SIG-M5 treated with dmso at 0.1 percent for 504 hours (cell line): Measurements from ENCODE around the gene AIRE.
A peak's percentile ranks its signal among the peaks of the same experiment; 100 is the strongest.
"Not testable (repeated sequence)": the region's sequence is repeated elsewhere in the genome, so short reads cannot be mapped to it uniquely, and the experiment has no call there.

Experiments used
- DNase-seq: peaks from one replicate; lab custom pipeline; 2025; ENCODE audit not compliant: unreplicated experiment; lab: John Stamatoyannopoulos, UW

The AIRE gene

DNA sequence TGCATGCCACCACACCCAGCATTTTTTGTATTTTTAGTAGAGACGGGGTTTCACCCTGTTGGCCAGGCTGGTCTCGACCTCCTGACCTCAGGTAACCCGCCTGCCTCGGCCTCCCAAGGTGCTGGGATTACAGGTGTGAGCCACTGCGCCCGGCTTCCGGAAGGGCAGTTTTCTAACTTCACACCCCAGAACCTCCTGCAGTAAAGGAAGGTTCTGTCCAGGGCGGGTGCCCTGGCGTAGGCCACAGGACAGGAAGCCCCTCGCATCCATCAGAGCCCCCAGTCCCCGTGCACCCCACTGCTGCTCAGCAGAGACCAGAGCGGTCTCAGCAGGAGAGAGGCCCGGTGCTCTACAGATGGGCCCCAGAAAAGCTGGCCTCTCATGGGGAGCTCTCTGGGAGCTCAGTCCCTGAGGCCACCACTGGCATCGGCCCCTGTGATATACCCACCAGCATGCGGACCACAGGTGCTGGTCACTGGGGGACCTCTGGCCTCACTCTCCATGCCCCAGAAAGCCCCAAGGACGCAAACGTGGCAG is 19.9 kb upstream of the AIRE start:
- no peak for DNase-seq

DNA sequence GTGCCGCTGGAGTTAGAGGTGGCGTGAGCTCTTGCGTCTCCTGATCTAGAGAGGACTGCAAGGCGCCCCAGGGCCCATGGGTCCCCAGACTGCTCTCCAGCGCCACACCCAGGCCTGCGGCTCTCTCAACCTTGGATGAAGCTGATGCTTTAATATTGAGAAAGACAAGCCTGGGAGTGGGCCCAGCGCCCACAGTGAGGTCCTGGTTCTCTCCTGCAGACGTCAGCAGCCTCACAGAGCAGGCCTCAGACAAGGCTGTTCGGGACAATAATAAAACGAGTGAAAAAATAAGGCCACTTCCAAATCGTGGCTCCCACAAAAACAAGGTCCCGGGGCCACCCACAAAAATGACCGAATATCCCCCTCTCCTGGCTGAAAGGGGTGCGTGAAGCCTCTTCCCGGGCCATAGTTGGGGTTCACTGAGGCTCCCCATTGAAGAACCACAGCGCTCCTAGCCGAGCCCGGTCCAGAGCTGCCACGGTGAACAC is 18.0 kb upstream of the AIRE start:
- DNase-seq = peak; percentile 19

DNA sequence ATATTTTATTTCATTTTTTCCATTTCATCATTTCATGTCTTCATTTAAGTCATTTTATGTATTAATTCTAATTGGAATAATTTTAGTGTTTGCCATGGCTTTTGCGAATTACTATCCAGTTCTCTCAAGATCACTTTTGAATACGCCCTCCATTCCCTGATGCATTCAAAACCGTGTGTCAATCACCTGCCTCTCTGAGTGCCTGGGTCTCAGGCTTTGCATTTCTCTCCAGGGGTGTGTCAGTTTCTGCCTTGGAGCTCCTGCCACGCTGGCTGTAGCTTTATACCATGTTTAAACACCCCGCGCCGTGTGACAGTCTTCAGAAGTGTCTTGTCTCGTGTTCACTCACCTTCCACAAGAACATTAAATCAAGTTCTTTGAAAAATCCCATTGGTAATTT is 16.6 kb upstream of the AIRE start:
- no peak for DNase-seq

DNA sequence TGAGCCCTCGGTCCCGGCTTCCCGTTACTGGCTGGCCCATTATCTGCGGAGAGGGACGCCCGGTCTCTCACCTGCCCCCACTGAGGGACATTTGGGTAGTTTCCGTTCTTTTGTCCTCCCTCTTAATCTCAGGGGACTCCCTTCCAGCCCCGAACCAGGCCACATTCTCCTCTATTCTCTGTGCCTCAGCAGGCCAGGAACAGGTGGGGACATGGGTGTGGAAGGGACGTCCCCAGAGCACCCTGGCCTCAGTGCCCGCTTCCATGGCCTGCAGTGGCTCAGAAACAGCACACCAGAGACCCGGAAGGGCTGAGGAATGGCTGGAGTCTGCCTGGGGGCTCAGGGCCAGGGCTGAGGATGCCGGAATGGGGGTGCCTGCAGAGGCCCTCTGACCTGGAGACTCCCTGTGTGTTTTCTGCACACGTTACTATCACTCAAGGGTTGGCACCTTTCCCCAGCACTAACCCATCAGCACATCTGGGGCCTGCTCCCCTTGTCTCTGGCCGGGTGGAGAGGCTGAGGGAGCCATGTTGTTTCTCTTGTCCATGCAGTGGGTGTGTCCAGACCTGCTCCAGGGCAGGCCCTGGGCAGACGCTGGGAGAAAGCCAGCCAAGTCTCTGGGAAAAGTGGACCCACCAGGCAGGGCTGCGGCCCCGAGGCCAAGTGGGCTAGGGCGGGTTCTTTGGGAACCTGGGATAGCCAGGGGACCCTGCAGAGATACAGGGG is 14.0 kb upstream of the AIRE start:
- no peak for DNase-seq

DNA sequence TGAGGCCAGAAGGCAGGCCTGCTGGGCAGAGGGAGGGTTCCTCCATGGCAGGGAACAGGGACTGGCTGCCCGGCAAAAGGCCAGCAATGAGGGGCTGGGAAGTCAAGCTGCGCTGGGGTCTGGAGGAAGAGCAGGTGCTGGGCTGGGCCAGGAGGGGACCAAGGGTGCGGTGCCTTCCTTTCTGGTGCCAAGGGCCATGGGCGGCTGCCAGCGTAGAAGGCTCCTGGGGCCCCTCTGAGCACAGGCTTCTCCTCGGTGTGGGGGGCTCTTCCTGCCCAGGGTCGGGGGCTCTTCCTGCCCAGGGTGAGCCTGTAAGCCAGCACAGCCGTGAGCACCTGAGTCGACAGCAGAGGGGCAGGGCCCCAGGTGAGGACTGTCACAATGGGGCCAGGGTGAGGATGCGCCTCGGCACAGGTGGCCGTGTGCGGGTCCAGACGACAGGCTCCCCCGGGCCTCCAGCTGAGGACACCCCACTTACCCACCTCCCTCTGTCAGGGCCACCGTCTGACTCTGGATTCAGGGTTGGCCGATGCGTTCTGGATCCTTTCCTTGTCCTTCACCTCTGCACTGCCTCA is 13.3 kb upstream of the AIRE start:
- no peak for DNase-seq

DNA sequence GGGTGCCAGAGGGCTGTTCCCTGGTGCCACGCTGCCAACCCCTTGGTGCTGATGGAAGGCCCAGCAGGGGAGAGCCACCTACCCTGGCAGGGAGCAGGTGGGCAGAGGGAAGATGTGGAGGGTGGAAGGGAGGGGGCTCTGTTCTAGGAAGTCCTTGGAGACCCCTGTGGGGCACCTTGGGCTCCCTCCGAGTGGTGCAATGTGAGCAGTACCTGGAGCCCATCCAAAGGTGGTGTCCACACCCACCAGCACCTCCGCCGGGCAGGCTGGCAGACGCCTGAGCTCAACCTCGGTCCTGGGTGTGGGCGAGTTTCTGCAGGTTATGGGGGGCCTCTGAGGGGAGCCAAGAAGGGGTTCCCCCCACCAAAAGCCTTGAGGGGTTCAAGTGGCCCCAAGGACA is 12.6 kb upstream of the AIRE start:
- no peak for DNase-seq

DNA sequence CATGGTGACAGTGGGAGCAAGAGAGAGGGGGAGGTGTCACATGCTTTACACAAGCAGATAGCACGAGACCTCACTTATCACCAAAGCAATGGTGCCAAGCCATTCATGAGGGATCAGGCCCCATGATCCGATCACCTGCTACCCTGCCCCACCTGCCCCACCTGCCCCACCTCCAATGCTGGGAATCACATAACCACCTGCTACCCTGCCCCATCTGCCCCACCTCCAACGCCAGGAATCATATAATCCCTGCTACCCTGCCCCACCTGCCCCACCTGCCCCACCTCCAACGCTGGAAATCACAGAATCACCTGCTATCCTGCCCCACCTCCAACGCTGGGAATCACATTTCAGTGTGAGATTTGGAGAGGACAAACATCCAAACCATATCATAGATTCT is 10.6 kb upstream of the AIRE start:
- no peak for DNase-seq

DNA sequence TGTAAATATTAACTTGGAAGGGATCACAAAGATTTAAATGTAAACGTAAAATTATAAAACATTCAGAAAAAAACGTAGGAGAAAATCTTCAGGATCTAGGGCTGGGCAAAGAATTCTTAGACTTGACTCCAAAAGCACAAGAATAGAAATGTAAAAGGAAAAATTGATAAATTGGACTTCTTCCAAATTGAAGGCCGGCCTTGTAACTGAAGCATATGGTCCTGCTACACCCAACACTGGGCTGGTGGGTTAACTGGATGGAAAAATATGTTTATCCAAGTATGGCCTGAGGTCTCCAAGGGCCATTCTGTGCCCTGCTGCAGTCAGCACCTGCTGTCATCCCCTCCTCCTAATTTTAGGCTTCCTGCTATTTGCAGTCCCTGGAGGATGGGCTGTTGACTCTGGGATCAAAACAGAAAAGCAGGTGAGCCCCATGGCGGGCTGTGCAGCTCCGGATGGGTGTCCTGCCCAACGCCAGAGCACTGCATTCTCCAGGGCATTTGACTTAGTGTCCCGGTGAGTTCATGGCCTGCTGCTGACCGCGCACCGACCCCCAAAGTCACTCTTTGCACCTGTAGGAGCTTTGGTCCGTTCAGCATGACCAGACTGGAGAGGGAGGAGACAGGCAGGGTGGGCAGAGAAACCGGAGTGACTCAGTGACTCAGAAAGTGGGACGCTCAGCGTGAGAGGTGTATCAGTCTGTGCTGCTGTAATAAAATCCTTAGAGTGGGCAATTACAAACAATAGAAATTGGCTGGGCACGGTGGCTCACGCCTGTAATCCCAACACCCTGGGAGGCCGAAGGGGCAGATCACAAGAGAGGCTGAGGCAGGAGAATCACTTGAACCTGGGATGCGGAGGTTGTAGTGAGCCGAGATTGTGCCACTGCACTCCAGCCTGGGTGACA is 6.1 kb upstream of the AIRE start:
- no peak for DNase-seq

DNA sequence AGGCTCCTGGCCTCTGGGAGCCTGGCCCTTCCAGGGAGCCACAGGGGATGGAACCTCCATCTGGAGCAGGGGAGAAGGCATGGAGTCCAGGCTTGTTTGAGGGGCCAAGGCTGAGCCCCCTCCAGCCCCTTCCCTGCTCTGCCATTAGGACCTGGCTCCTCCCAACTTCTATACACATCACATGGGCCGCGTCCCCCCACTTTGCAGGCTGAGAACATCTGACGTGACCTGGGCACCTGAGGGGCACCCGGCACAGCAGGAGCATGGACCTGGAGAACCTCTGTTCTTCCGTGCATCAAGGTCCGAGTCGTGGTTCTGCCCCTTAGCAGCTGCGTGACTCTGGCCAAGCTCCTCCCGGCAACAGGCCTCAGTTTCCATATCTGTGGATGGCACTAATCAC is 3.9 kb upstream of the AIRE start:
- DNase-seq = no peak

DNA sequence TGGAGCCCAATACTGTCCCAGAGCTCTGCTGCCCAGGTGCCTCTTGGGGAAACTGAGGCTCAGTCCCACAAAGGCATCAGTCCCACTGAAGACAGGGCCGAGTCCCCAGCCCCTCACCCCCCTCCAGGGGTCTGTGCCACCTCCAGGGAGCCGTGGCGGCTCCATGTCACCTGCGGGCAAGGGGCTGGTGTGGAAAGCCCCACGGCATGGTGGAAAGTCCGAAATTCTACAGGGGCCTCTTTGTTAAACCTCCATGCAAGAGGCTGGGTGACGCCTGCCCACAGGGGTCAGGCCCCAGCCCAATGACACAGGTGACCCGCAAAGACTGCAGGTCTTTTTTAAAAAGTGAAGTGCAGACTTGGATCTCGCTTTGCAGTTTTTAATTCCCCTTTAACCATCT is 3.3 kb upstream of the AIRE start:
- no peak for DNase-seq

DNA sequence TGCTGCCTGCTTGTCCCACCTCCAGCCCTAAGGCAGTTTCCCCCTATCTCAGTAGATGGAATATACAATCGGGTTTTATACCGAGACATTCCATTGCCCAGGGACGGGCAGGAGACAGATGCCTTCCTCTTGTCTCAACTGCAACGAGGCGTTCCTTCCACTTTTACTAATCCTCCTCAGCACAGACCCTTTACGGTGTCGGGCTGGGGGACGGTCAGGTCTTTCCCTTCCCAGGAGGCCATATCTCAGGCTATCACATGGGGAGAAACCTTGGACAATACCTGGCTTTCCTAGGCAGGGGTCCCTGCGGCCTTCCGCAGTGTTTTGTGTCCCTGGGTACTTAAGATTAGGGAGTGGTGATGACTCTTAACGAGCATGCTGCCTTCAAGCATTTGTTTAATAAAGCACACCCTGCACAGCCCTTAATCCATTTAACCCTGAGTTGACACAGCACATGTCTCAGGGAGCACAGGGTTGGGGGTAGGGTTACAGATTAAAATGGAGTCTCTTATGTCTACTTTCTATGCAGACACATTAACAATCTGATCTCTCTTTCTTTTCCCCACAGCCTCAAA is 2.4 kb upstream of the AIRE start:
- DNase-seq = not testable (repeated sequence)

DNA sequence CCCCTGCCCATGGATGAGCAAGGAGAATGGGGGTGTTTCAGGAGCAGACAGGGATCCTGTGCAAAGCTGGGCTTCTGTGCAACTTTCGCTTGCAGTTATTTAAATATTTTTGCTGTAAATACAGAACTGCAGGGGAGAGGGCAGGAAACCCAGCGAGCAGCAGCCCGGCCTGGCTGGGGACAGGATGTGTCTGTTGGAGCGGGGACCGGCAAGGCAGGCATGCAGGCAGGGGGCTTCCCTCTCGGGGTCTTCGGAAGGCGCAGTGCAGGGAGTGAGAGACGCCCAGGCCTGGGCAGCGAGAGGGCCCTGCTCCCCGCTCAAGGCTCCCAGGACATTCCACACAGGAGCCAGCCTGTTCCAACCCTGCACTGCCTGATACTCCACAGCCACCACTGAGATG is 1.7 kb upstream of the AIRE start:
- no peak for DNase-seq

DNA sequence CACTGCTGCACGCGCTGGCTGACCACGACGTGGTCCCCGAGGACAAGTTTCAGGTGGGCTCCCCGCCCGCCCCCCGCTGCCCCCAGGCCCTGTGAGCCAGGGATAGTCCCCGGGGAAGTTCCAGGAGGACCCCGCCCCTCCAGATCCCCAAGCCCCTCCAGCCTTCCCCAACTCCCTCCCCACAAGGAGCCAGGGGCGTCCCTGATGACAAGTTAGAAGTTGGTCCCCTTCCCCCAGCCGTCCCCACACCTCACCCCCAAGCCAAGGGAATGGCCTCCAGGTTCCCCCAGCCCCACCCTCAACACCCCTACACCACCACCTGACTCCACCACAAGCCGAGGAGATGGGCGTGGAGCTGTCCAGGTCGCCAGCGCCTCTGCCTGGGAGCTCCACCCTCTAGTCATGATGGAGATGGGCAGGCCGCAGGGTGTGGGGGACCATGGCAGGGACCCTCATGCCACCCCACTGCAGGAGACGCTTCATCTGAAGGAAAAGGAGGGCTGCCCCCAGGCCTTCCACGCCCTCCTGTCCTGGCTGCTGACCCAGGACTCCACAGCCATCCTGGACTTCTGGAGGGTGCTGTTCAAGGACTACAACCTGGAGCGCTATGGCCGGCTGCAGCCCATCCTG is 525 bp downstream of the AIRE start:
- no peak for DNase-seq

DNA sequence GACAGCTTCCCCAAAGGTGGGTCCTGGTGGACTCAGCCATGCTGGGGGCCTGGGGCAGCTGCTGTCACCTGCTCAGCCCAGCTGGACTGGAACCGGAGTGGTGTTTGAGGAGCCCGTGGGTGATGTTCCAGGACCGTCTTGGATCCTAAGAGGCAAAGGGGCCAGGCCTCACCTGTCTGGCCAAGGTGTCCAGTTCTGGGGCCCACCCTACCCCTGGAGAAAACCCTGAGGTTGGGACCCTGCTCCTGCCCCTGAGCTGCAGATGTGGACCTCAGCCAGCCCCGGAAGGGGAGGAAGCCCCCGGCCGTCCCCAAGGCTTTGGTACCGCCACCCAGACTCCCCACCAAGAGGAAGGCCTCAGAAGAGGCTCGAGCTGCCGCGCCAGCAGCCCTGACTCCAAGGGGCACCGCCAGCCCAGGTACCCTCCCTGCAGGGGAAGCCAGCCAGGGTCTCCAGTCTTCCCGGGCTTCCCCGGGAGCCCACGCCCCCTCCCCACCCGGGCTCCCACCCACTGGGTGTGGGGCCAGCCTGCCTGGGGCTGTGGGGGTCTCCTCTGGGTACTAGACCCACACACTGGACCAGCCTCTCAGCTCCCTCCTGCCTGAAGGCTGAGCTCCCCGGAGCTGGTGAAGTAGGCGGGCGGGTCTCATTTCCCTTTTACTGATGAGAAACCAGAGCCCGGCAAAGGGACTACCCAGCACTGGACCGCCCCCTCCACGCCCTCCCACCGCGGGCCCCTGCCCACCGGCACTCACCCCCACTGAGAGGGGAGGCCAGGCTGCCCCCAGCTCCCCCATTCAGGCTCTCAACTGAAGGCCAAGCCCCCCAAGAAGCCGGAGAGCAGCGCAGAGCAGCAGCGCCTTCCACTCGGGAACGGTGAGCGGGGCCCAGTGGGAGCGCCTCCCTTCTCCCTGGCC is 1.3 kb downstream of the AIRE start:
- no peak for DNase-seq

DNA sequence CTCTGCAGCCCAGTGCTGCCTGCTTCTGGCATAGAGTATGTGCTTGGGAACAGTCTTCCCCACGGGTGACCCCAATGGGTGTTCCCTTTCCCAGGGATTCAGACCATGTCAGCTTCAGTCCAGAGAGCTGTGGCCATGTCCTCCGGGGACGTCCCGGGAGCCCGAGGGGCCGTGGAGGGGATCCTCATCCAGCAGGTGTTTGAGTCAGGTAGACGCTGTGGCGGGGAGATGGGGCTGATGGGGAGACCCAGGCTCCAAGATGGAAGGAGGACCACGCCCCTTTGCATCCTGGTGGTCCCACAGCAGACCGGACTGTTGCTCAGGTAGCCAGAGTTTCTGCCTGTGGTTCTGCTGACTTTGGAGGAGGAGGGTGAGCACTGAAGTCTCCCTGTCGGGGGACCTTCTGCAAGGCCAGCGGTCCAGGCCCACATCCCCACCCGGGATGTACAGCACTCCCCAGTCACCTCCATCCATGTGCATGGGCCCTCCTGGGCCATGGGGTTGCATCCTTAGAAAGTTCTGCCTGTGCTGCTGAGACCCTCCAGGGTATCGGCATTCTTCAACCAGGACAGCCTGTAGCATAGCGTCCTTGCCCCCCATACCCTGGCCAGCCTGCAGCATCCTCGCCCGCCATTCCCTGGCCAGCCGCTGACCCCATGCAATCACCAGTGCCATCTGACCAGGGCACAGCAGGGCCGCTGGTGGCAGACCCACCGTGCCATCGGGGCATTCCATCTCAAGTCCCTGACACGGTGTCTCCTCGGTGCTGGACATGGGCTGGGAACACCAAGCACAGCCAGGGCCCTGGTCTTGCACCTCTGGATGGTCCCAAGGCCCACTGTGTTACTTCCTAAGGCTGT is 2.8 kb downstream of the AIRE start:
- DNase-seq = no peak

DNA sequence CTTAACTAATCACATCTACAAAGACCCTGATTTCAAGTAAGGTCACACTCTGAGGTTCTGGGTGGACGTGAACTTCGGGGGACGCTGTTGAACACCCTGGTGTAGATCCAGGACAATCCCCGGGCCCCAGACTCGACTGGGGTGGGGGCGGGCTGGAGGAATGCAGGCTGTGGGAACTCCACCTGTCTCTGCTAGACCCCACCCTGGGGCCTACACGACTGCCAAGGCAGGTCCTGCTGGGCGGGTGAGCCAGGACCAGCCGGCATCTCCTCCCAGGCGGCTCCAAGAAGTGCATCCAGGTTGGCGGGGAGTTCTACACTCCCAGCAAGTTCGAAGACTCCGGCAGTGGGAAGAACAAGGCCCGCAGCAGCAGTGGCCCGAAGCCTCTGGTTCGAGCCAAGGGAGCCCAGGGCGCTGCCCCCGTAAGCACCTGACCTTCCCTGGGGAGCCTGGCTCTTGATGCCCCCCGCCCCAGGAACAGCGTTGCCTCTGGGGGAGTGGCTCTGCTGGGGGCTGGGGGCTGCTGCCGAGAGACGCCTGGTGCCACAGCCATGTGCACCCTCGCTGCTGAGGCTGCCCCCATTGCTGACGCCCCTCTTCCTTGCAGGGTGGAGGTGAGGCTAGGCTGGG is 3.8 kb downstream of the AIRE start:
- no peak for DNase-seq

DNA sequence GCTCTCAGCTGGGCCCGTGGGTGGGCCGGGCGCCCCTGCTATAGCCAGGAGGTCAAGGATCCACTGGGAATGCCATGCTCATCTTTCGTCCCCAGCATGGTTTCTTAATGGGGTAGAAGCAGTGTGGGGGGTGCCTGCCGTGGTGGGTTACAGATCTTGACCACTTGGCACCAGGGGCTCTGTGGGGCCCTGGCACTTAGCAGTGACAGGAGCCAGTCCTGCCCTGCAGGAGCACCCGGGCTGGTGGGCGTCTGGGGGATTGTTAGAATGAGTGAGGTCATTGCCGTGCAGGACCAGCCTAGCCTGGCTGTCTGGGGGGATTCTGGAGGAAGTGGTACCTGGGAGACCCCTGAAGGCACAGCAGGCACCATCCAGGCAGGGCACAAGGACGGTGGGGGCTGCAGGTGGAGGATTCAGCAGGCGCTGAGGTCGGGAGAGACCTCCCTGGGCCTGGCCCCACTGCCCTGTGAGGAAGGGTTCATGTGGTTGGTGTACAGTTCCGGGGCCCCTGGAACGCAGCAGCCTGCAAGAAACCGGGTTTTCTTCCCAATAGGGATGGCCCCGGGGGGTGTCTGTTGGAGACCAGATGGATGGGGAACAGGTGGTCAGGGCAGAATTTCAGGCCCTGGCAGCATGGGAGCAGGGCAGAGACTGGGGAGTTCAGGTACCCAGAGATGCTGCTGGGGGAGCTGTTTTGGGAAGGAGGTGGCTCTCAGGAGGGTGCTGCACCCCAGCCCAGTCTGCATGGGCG is 4.8 kb downstream of the AIRE start:
- no peak for DNase-seq
